Islet precursor cell (in vitro differentiated cells): ENCODE measurements around the gene TUBB1.

Experiments
- DNase-seq: peaks from one replicate; pipeline ENCODE4 v3.0.0-alpha.2; 2018

Gene TUBB1

GRCh38 chr20:59044796-59045195, 25.6 kb downstream of the TUBB1 start:
- DNase-seq = no peak

GRCh38 chr20:59046862-59047261, 27.6 kb downstream of the TUBB1 start:
- no peak for DNase-seq

GRCh38 chr20:59047938-59048680, 28.9 kb downstream of the TUBB1 start:
- peak; percentile 68 for DNase-seq

- no peak for DNase-seq
These were observed 29.4 kb downstream of the TUBB1 start for GRCh38 chr20:59048681-59049030.

- DNase-seq = no peak
These were observed 31.2 kb downstream of the TUBB1 start for GRCh38 chr20:59050437-59050836.

- DNase-seq = no peak
These were observed 32.5 kb downstream of the TUBB1 start for GRCh38 chr20:59051666-59052185.

GRCh38 chr20:59055302-59055701, 36.1 kb downstream of the TUBB1 start:
- DNase-seq = no peak

- DNase-seq = no peak
These were observed 42.9 kb downstream of the TUBB1 start for GRCh38 chr20:59062081-59062480.

- peak; percentile 85 for DNase-seq
These were observed 44.4 kb downstream of the TUBB1 start for GRCh38 chr20:59063358-59064213.

GRCh38 chr20:59064214-59064722, 45.0 kb downstream of the TUBB1 start:
- no peak for DNase-seq

GRCh38 chr20:59068534-59068933, 49.3 kb downstream of the TUBB1 start:
- DNase-seq = no peak

- DNase-seq = no peak
These were observed 49.8 kb downstream of the TUBB1 start for GRCh38 chr20:59069026-59069425.

- DNase-seq = no peak
These were observed 52.0 kb downstream of the TUBB1 start for GRCh38 chr20:59071216-59071615.

- no peak for DNase-seq
These were observed 54.4 kb downstream of the TUBB1 start for GRCh38 chr20:59073582-59073981.

- DNase-seq = no peak
These were observed 55.2 kb downstream of the TUBB1 start for GRCh38 chr20:59074456-59074855.

- no peak for DNase-seq
These were observed 56.8 kb downstream of the TUBB1 start for GRCh38 chr20:59075934-59076508.
